HG02884 (cell line): ENCODE measurements around the gene GID4.
"Not testable (repeated sequence)": the region's sequence is repeated elsewhere in the genome, so short reads cannot be mapped to it uniquely, and the experiment has no call there.

Source experiments
- ATAC-seq: cut with Tn5 transposase; IDR thresholded peaks from one replicate; pipeline ENCODE4 v1.9.1; 2021; ENCODE audit warnings: mild to moderate bottlenecking, moderate library complexity; ENCODE audit not compliant: unreplicated experiment

Gene GID4

GRCh38 chr17:18038861-18039534 is at the start of gene GID4, which contains the start of gene ATPAF2:
Gene GID4 (plus strand): TSS chr17:18039408. CDS start chr17:18039465, 57 bp downstream.
Gene ATPAF2 (minus strand): TSS chr17:18039168. CDS start chr17:18039013, 155 bp downstream.
- peak; percentile 84 for ATAC-seq

DNA sequence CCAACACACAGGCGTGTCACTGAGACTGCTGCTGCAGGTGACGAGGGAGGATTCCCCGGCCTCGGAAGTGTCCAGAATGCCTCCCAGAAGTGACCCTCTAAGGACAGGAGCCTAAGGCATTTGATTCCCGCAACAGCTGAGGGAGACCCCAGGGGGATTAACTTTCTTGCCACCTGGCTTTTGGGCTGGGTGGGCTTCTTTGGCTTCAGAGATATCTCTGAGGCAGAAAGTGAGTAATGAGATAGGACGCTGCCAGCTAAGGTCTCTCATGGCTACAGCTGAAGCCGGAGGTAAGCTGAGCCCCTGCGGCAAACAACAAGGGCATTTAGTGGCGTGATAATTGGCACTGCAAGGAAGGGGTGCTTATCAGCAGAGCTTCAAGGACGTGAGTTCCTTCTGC is 49.6 kb upstream of the GID4 start:
- ATAC-seq: no peak

DNA sequence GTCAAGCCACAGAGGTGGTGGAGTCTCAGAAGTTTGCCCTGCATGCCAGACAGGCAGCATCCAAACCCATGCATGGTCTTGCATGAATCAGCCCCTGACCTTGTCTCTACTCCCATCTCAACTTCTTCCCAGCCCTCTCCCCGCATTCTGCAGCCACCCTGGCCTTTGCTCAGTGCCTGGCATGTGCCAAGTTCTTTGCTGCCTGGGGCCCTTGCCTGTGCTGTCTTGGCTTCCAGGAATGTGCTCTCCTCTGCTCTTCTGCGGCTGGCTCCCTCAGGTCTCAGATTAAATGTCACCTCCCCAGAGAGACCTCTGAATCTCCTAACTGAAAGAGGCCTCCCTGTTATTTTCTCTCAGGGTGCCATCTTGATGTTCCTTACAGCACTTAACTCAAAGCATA is 48.9 kb upstream of the GID4 start:
- ATAC-seq: no peak

- ATAC-seq: no peak
Observed at GRCh38 chr17:17993366-17993765, 45.8 kb upstream of the GID4 start.

- ATAC-seq: no peak
Observed at GRCh38 chr17:17993852-17994251, 45.4 kb upstream of the GID4 start.

DNA sequence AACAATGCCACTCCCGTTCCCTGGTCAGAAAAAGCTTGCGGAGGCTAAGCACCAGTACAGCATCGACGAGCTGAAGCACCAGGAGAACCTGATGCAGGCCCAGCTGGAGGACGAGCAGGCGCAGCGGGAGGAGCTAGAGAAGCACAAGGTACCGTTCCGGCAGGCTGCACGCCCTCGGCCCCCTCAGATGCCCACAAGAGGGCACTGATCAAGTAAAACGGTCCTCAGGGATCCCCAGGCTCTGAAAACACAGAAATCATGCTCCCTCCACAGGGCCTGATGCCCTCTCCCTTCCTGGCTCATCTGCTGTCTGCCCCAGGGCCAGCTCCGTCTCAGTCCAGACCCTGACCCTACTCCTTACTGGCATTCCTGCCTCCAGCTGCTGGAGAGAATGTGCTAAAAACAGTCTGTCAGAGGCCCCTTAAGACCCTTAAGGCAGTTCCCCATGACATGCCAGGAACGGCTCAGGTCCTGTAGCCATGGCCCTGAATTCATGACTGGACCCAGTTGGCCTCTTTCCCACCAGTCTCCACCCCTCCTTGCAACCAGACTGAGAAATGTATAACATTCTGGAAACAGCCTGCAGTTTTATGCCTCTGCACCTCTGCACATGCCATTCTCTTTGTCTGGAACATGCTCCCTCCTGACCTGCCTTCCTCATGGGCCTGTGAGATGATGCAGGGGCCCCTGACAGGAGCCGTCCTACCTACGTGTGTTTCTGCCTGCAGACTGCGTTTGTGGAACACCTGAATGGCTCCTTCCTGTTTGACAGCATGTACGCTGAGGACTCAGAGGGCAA is 44.7 kb upstream of the GID4 start:
- no peak for ATAC-seq

DNA sequence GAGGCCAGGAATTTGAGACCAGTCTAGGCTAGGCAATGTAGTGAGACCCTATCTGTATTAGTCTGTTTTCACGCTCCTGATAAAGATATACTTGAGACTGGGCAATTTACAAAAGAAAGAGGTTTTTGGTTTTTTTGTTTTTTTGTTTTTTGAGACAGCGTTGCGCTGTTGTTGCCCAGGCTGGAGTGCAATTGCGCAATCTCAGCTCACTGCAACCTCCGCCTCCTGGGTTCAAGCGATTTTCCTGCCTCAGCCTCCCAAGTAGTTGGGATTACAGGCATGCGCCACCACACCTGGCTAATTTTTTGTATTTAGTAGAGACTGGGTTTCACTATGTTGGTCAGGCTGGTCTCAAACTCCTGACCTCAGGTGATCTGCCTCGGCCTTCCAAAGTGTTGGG is 43.3 kb upstream of the GID4 start:
- not testable (repeated sequence) for ATAC-seq

GRCh38 chr17:17998934-17999333 is 40.3 kb upstream of the GID4 start:
- no peak for ATAC-seq

DNA sequence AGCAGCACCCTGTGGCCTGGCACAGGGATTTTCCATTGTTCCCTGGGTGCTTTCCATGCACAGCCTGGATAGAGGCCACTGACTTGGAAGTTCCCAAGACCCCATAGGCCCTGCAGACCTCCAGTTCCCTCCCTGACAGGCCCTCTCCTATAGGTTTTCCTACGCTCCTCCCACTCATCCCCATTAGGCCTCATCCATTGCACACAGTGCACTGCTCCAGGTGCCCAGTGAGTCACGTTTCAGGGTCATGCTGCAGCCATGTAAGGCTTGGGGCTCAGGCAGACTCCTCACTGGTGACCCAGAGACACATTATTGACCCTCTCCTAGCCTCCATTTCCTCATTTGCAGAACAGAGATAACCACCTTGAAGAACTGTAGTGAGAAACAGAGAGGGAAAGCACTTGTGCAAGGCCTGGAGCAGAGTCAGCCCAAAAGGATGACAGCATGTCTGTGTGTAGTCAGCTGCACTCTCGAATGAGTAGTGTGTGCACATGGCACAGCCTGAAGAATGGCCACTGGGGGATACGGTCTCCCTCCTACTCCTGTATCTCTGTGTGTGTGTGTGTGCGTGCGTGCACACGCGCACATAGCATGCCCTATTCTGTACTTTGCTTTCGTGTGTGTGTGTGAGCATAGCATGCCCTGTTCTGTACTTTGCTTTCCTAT is 39.7 kb upstream of the GID4 start:
- ATAC-seq: no peak

DNA sequence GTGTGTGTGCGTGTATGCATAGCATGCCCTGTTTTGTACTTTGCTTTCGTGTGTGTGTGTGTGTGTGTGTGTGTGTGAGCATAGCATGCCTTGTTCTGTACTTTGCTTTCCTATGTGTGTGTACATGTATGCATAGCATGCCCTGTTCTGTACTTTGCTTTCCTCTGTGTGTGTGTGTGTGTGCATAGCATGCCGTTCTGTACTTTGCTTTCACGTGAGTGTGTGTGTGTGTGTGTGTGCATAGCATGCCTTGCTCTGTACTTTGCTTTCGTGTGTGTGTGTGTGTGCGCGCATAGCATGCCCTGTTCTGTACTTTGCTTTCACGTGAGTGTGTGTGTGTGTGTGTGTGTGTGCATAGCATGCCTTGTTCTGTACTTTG is 39.2 kb upstream of the GID4 start:
- no peak for ATAC-seq

GRCh38 chr17:18002171-18002570 is 37.0 kb upstream of the GID4 start:
- ATAC-seq: no peak

DNA sequence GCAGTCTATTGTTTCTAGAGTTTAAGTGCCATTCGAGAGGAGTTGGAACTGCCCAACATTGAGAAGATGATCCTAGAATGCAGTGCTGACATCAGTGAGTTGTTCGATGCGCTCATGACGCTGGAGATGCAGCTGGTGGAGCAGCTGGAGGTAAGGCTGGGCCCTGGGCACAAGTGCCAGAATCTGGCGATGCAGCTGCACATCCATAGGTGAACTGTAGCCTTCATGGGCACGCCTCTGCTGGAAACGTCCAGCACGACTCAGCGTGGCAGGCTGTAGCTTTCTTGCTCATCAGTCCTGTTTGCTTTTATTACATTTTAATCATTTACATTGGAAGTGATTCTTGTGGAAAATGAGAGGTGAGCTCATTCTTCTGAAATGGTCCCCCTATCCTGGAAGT is 34.9 kb upstream of the GID4 start:
- no peak for ATAC-seq

- no peak for ATAC-seq
Observed at GRCh38 chr17:18004884-18005305, 34.3 kb upstream of the GID4 start.

- no peak for ATAC-seq
Observed at GRCh38 chr17:18005496-18005895, 33.7 kb upstream of the GID4 start.

- no peak for ATAC-seq
Observed at GRCh38 chr17:18006495-18007239, 32.5 kb upstream of the GID4 start.

DNA sequence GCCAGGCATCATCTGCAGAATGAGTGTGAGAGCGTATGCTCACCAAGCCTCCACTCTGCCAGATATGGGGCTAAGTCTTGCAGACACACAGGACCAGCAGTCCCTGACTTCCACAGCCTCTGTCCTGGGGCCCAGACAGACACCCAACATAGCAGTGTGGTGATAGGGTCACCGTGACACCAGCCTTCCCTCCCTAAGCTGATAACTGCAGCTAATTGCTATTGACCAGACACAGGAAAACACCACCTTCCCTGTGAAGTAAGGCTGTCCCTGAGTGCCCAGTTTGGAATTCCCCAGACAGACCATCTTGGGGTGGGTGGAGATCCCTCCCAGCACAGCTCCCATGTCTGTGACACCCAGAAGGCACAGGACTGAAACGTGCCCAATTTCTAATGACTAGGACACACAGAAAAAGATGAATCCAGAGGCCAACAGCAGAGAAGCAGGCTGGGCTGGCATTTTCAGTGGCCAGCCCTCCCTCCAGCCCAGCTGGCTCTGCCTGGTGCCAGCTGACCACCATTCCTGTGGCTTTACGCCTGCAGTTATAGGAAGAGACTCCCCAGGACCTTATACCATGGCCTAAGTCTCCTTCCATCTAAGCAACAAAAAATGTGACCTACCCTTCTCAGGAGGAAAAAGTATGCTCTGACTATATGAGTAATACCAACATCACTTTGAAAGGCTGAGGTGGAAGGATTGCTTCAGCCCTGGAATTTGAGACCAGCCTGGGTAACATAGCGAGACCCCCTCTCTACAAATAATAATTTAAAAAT is 30.5 kb upstream of the GID4 start:
- ATAC-seq: no peak

DNA sequence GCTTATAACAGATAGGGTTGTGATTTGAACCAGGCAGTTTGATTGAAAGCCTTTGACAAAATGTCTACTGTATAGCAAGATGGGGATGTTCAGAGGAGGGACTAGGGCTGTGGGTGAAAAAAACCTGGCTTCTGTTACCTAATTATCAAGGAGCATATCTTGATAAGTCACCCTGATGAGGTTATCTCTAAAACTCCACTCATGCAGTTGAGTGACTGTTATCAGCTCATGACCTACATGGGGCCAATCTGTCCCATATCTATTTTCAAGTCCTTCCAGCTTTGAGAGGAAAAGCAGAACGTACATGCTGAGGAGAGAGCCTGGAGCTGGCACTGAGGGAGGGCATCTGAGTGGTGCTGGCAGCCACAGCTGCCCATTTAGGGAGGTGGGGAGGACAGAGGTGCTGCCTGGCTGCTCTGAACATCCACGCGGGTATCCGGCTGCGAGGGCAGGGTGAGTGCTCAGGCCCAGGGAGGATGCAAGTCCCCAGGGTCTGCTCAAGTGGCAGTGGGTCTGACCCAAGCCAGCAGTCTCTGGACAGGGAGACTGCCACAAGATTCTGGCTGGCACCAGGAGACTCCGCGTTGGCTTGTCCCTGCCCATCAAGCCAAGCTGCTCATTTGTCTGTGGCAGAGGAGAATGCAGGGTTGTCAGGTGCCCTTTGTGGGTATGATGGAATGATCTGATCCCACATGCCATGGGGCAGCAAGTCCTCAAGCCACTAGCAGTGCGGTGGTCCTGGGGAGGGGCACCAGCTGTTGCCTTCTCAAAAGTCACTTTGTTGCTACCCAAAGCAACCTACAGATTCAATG is 29.4 kb upstream of the GID4 start:
- no peak for ATAC-seq

GRCh38 chr17:18011286-18011685 is 27.9 kb upstream of the GID4 start:
- ATAC-seq: no peak

- no peak for ATAC-seq
Observed at GRCh38 chr17:18014006-18014405, 25.2 kb upstream of the GID4 start.

DNA sequence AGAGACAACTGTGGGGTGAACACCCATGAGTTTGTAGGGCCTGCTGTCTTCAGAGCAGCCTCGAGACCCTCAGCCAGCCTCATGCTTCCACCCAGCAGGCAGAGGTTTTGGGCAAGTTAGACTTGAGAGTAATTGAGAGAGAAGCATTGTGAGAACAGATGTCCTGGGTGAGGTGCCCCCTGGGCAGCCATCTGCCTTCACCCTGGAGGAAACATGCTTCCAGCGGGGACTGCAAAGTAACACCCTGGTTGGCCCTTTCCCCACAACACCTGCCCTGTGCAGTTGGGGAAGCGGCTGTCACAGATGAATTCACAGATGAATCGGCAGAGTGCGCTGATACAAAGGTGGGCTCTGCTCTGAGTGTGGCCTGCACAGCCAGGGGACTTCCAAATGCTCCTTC is 23.6 kb upstream of the GID4 start:
- ATAC-seq: no peak
